Astrocyte of the cerebellum (primary cell): ENCODE data around the gene ERCC5.

Source experiments
- DNase-seq: peaks from one replicate; pipeline ENCODE4 v3.0.0-alpha.2; 2011; ENCODE audit warnings: low read depth
- H3K4me3 ChIP-seq: 2 replicates; pipeline ENCODE4 v1.5.1; 2011; ENCODE audit warnings: mild to moderate bottlenecking, low read depth, low read length, moderate library complexity
- in situ Hi-C: cut with HindIII; loops from 2 replicates; pipeline ENCODE4 v1.10.0; 2017; ENCODE audit warnings: low sequenced_read_pairs
- TF ChIP-seq, protein P1 (sequence below): IDR thresholded peaks from 2 replicates; pipeline ENCODE4 v1.5.1; 2012; ENCODE audit warnings: low read length, low read depth, moderate library complexity, mild to moderate bottlenecking; ENCODE audit errors: missing control alignments

ERCC5 gene

DNA sequence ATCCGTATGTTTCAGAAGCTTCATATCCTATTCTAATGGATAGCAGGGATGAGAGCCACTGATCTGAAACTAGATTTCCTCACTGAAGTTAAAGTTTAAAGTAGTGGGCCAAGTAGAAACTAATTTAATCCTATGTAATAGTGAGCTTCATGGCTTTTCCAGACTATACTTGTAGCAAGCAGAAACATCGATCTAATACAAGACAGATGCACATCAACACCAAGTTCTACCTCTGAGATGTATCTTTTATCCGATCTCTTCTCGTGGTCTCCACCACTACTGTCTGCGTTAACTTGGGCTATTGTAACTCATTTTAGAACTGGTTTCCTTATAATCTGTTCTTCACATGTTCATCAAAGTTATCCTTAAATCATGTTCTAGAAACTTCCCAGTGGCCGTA is 3.1 kb downstream of the ERCC5 start:
- no peak overlapping the region for H3K4me3 ChIP-seq
- DNase-seq = no peak
- TF ChIP-seq, protein P1, sequence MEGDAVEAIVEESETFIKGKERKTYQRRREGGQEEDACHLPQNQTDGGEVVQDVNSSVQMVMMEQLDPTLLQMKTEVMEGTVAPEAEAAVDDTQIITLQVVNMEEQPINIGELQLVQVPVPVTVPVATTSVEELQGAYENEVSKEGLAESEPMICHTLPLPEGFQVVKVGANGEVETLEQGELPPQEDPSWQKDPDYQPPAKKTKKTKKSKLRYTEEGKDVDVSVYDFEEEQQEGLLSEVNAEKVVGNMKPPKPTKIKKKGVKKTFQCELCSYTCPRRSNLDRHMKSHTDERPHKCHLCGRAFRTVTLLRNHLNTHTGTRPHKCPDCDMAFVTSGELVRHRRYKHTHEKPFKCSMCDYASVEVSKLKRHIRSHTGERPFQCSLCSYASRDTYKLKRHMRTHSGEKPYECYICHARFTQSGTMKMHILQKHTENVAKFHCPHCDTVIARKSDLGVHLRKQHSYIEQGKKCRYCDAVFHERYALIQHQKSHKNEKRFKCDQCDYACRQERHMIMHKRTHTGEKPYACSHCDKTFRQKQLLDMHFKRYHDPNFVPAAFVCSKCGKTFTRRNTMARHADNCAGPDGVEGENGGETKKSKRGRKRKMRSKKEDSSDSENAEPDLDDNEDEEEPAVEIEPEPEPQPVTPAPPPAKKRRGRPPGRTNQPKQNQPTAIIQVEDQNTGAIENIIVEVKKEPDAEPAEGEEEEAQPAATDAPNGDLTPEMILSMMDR = no peak
- in situ Hi-C loops = no loop called here

DNA sequence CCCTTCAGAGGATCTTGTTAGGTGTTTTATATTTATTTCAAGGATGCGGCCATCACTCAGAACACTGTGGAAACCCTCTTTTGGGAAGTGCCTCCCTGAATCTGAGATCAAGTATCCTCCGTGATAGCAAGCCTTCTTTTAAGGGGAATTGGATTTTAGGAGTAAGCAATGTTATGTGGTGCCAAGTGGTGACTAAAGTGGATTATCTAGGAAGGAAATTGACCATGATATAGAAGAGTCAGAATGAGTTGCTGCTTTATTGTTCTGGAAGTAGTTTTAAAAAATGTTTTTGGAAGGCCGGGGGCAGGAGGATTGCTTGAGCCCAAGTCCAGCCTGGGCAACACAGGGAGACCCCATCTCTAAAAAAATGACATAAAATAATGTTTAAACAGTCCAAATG is 6.7 kb downstream of the ERCC5 start:
- in situ Hi-C loops = no loop called here
- TF ChIP-seq, protein P1 = no peak
- H3K4me3 ChIP-seq = no peak overlapping the region
- no peak for DNase-seq

DNA sequence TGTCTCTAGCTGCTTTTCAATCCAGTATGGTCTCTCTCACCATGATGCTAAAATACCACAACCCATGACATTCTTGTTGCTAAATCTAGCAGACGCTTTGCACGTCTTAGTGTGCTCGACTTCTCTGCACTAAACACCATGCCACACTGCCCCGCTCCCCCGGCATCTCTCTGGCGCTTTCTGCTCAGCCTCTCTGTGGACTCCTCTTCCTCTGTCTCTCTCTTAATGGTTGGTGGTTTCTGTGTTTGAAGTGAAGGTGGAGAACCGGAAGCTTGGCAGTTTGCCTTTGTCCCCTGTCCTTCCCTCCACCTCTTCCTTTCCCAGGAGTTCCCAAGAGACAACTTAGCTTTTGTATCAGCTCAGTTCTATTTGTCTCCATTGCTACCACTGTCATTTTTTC is 8.8 kb downstream of the ERCC5 start:
- TF ChIP-seq, protein P1 = no peak
- DNase-seq = no peak
- in situ Hi-C loops = no loop called here
- H3K4me3 ChIP-seq = no peak overlapping the region

DNA sequence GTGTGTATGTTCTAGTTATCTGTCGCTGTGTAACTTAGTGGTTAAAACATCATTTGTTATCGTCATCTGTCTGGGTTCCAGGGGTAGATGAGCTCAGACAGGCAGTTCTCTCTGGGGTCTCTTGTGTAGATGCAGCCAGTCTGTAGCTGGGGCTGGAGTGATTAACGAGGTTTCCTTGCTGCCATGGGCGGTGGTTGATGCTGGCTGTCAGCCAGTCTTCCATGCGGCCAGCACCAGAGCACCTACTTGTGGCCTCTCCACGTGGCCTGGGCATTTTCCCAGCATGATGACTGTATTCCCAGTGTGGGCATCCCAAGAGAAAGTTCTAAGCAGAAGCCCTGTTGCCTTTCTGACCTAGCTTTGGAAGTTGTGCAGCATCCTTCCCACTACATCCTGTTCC is 10.7 kb downstream of the ERCC5 start:
- TF ChIP-seq, protein P1 = no peak
- in situ Hi-C loops = no loop called here
- no peak for DNase-seq
- no peak overlapping the region for H3K4me3 ChIP-seq

DNA sequence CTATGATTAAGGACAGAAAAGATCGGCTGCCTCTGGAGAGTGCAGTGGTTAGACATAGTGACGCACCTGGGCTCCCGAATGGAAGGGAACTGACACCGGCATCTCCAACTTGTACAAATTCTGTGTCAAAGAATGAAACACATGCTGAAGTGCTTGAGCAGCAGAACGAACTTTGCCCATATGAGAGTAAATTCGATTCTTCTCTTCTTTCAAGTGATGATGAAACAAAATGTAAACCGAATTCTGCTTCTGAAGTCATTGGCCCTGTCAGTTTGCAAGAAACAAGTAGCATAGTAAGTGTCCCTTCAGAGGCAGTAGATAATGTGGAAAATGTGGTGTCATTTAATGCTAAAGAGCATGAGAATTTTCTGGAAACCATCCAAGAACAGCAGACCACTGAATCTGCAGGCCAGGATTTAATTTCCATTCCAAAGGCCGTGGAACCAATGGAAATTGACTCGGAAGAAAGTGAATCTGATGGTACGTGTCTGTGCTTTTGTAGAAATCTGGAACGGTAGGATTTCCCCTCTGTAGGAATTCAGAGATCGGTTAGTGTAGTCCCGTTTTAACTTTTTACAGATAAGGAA is 16.9 kb downstream of the ERCC5 start:
- TF ChIP-seq, protein P1 = no peak
- DNase-seq = no peak
- no peak overlapping the region for H3K4me3 ChIP-seq
- in situ Hi-C loops = no loop called here

DNA sequence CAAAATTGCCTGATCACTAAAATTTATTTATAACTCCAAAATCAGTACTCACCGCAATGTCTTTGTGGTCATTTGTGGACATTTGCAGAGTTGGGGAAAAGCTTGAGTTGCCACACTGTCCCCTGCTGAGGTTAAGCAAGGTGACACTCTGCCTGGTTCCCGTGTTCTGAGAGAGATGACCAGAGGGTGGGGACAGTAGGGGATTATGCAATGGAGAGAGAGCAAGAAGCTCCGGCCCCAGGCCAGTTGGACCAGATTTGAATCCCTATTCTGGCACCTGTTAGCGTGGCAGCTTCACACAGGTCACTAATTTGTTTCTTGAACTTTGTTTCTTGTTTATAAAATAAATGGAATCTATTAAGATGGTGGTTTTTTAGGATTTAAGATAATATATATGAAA is 17.8 kb downstream of the ERCC5 start:
- TF ChIP-seq, protein P1 = no peak
- in situ Hi-C loops = no loop called here
- no peak overlapping the region for H3K4me3 ChIP-seq
- DNase-seq = no peak
